ENCODE results near the gene TMC3.

Gene TMC3

GRCh38 chr15:81363276-81363675, 10.7 kb downstream of the TMC3 start:
- Histone ChIP-seq H2AFZ (ENCODE audit: low read depth, low read length) (no peak overlapping the region), H3K9ac (ENCODE audit: low read length) (no peak overlapping the region), H3K27me3 (ENCODE audit: low read depth, low read length) (peaks cover 7% of the 10 kb centered on the region; the same call in 1 of the 2 replicates), H3K36me3 (replicated peaks; ENCODE audit: low read depth, low read length) (no peaks in the 10 kb centered on the region), H3K79me2 (ENCODE audit: low read length) (no peaks in the 10 kb centered on the region), H3K4me2 (ENCODE audit: low read length) (no peak overlapping the region), H3K27ac (ENCODE audit: low read length) (no peak overlapping the region), H3K4me1 (ENCODE audit: low read length) (no peaks in the 10 kb centered on the region), H3K9me3 (ENCODE audit: insufficient read depth, low read length) (no peaks in the 10 kb centered on the region), H3K4me3 (ENCODE audit: low read length) (no peak overlapping the region), H4K20me1 (ENCODE audit: insufficient read depth, low read length) (no peaks in the 10 kb centered on the region)
- TF ChIP-seq CTCF (IDR thresholded peaks at IDR 0.05; ENCODE audit: low read depth, low read length) (no peak), EZH2phosphoT487 (IDR thresholded peaks at IDR 0.05; ENCODE audit: low read depth) (no peak)

GRCh38 chr15:81362790-81363189, 11.2 kb downstream of the TMC3 start:
- H3K9ac ChIP-seq (ENCODE audit: low read length) = no peak overlapping the region
- H3K9me3 ChIP-seq (ENCODE audit: insufficient read depth, low read length) = no peaks in the 10 kb centered on the region
- no peak overlapping the region for H3K27ac ChIP-seq (ENCODE audit: low read length)
- H3K27me3 ChIP-seq (ENCODE audit: low read depth, low read length) = peaks cover 10% of the 10 kb centered on the region; the same call in 1 of the 2 replicates
- no peak for TF ChIP-seq CTCF (IDR thresholded peaks at IDR 0.05; ENCODE audit: low read depth, low read length)
- TF ChIP-seq EZH2phosphoT487 (IDR thresholded peaks at IDR 0.05; ENCODE audit: low read depth) = no peak
- no peaks in the 10 kb centered on the region for H3K4me1 ChIP-seq (ENCODE audit: low read length)
- no peaks in the 10 kb centered on the region for H4K20me1 ChIP-seq (ENCODE audit: insufficient read depth, low read length)
- H3K36me3 ChIP-seq (replicated peaks; ENCODE audit: low read depth, low read length) = no peaks in the 10 kb centered on the region
- H3K4me2 ChIP-seq (ENCODE audit: low read length) = no peak overlapping the region
- no peak overlapping the region for H3K4me3 ChIP-seq (ENCODE audit: low read length)
- no peaks in the 10 kb centered on the region for H3K79me2 ChIP-seq (ENCODE audit: low read length)
- no peak overlapping the region for H2AFZ ChIP-seq (ENCODE audit: low read depth, low read length)

GRCh38 chr15:81361891-81362290, 12.1 kb downstream of the TMC3 start:
- TF ChIP-seq EZH2phosphoT487 (IDR thresholded peaks at IDR 0.05; ENCODE audit: low read depth) (no peak), CTCF (IDR thresholded peaks at IDR 0.05; ENCODE audit: low read depth, low read length) (no peak)
- Histone ChIP-seq H3K4me3 (ENCODE audit: low read length) (no peak overlapping the region), H3K9ac (ENCODE audit: low read length) (no peak overlapping the region), H3K27ac (ENCODE audit: low read length) (no peak overlapping the region), H3K27me3 (ENCODE audit: low read depth, low read length) (peaks cover 10% of the 10 kb centered on the region; the same call in 1 of the 2 replicates), H3K79me2 (ENCODE audit: low read length) (no peaks in the 10 kb centered on the region), H3K36me3 (replicated peaks; ENCODE audit: low read depth, low read length) (no peaks in the 10 kb centered on the region), H3K4me2 (ENCODE audit: low read length) (no peak overlapping the region), H3K9me3 (ENCODE audit: insufficient read depth, low read length) (no peaks in the 10 kb centered on the region), H2AFZ (ENCODE audit: low read depth, low read length) (no peak overlapping the region), H4K20me1 (ENCODE audit: insufficient read depth, low read length) (no peaks in the 10 kb centered on the region), H3K4me1 (ENCODE audit: low read length) (no peaks in the 10 kb centered on the region)

GRCh38 chr15:81360491-81360890, 13.5 kb downstream of the TMC3 start:
- Histone ChIP-seq H3K27ac (ENCODE audit: low read length) (no peak overlapping the region), H3K4me2 (ENCODE audit: low read length) (no peak overlapping the region), H3K9me3 (ENCODE audit: insufficient read depth, low read length) (no peaks in the 10 kb centered on the region), H3K36me3 (replicated peaks; ENCODE audit: low read depth, low read length) (no peaks in the 10 kb centered on the region), H2AFZ (ENCODE audit: low read depth, low read length) (no peak overlapping the region), H3K4me1 (ENCODE audit: low read length) (no peaks in the 10 kb centered on the region), H3K9ac (ENCODE audit: low read length) (no peak overlapping the region), H3K4me3 (ENCODE audit: low read length) (no peak overlapping the region), H3K27me3 (ENCODE audit: low read depth, low read length) (peaks cover 15% of the 10 kb centered on the region; the same call in 1 of the 2 replicates), H3K79me2 (ENCODE audit: low read length) (no peaks in the 10 kb centered on the region), H4K20me1 (ENCODE audit: insufficient read depth, low read length) (no peaks in the 10 kb centered on the region)
- TF ChIP-seq EZH2phosphoT487 (IDR thresholded peaks at IDR 0.05; ENCODE audit: low read depth) (no peak), CTCF (IDR thresholded peaks at IDR 0.05; ENCODE audit: low read depth, low read length) (no peak)
